WTC11 (cell line): ENCODE measurements around the gene NCBP3. TPM values are rescaled to one million over a fixed set of nuclear protein-coding genes. Genes with fewer than 3 reads are reported as not detected.

Experiments
- ATF1 ChIP-seq: sonication (generic); formaldehyde crosslinking; IDR thresholded peaks from 2 replicates; pipeline ENCODE4 v1.8.1; 2023; ENCODE audit warnings: mild to moderate bottlenecking, moderate library complexity, missing genetic modification reagents
- CREM ChIP-seq: sonication (generic); formaldehyde crosslinking; IDR thresholded peaks from 2 replicates; pipeline ENCODE4 v1.8.1; 2022; ENCODE audit warnings: mild to moderate bottlenecking, missing genetic modification reagents, moderate library complexity
- NFATC4 ChIP-seq: fragments of 250-450 bp; sonication (Bioruptor Pico); IDR thresholded peaks from 2 replicates; pipeline ENCODE4 v1.9.0; 2021; ENCODE audit warnings: mild to moderate bottlenecking
- total RNA-seq: library from RNA; stranded (reverse); gene quantifications from 3 replicates; pipeline ENCODE4 v1.2.3, GENCODE V29; 2021
- TF ChIP-seq, protein P1 (sequence below): sonication (generic); formaldehyde crosslinking; conservative IDR thresholded peaks from 2 replicates; pipeline ENCODE4 v1.8.1; 2022; ENCODE audit warnings: mild to moderate bottlenecking, missing genetic modification reagents

NCBP3 gene
- total RNA-seq, 1 experiment from 2014 or later = 48.7 TPM

DNA sequence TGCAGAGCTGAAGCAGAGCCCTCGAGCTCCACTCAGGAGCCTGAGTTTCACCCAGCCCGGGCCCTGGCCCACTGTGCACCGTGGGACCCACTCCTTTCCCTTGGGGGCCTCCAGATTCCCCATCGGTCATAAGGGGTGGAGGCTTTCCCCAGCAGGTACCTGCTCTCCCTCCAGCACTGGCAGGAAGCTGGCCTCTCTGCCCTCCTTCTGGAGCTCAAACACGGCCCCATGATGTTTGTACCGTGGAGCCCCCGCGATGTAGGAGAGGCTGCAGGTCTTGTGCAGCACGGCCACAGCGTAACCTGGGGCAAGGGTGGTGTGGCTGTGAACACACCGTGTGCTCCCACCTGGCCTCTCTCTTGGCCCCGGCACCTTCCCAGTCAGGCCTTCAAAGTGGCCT lies 92.4 kb downstream of the NCBP3 start (continued):
- TF ChIP-seq, protein P1, sequence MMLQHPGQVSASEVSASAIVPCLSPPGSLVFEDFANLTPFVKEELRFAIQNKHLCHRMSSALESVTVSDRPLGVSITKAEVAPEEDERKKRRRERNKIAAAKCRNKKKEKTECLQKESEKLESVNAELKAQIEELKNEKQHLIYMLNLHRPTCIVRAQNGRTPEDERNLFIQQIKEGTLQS (CRISPR knock-in tag) = no peak
- no peak for TF ChIP-seq NFATC4 (CRISPR knock-in tag)
- TF ChIP-seq CREM = no peak
- no peak for TF ChIP-seq ATF1 (CRISPR knock-in tag)

Other genes starting within 250 kb of the NCBP3 start
- gene TRPV1, start 236.8 kb downstream of the NCBP3 start, total RNA-seq = 4.4 to 6.1 TPM (median 4.7 TPM) in 3 replicates
- gene SHPK, start 210.0 kb downstream of the NCBP3 start, total RNA-seq = 29.0 to 29.3 TPM (median 29.2 TPM) in 3 replicates
- 10.7 to 11.9 TPM (median 11.8 TPM) in 3 replicates for gene CTNS, start 209.5 kb downstream of the NCBP3 start, total RNA-seq
- gene TAX1BP3, start 177.7 kb downstream of the NCBP3 start, total RNA-seq = 71.9 to 76.9 TPM (median 76.2 TPM) in 3 replicates
- 81.2 to 89.7 TPM (median 86.0 TPM) in 3 replicates for gene EMC6, start 177.4 kb downstream of the NCBP3 start, total RNA-seq
- gene P2RX5, start 150.1 kb downstream of the NCBP3 start, total RNA-seq = 6.4 to 9.5 TPM (median 8.8 TPM) in 3 replicates
- gene HASPIN, start 122.3 kb downstream of the NCBP3 start, total RNA-seq = 30.0 to 30.8 TPM (median 30.4 TPM) in 3 replicates
- gene ITGAE, start 45.1 kb downstream of the NCBP3 start, total RNA-seq = 18.6 to 21.3 TPM (median 19.5 TPM) in 3 replicates
- gene CAMKK1, start 46.8 kb upstream of the NCBP3 start, total RNA-seq = 8.0 to 9.6 TPM (median 8.7 TPM) in 3 replicates
- gene P2RX1, start 70.2 kb upstream of the NCBP3 start, total RNA-seq = 0.07 TPM in 1 of 3 replicates, not detected in the others
- gene ATP2A3, start 118.2 kb upstream of the NCBP3 start, total RNA-seq = 35.6 to 39.1 TPM (median 37.8 TPM) in 3 replicates